ENCODE measurements around the gene UGT2A1. TPM values are rescaled to one million over a fixed set of nuclear protein-coding genes. Genes with fewer than 3 reads are reported as not detected.

Gene UGT2A1
- total and polyA plus RNA-seq, 2 of the 8 experiments (the other 6 are each of a cell fraction or from before 2014, with no cell fraction given): 0.19 TPM; not detected in 1

GRCh38 chr4:69577245-69577644 is 75.8 kb downstream of the UGT2A1 start:
- Histone ChIP-seq H3K4me3 (ENCODE audit: extremely low read depth in 1 of 4, insufficient read depth in 2 of 4, low read depth in 3 of 4, low read length in 4 of 4) (no peak overlapping the region), H4K8ac (ENCODE audit: extremely low read depth, insufficient read depth, low read length) (no peak overlapping the region), H2BK5ac (ENCODE audit: low read depth, low read length) (no peak overlapping the region), H2AFZ (ENCODE audit: low read length) (no peak overlapping the region), H2BK15ac (ENCODE audit: low read length) (no peak overlapping the region), H3K79me1 (ENCODE audit: low read depth, low read length) (no peaks in the 10 kb centered on the region), H3K9me3 (ENCODE audit: insufficient read depth in 2 of 2, low read depth in 1 of 2, low read length in 1 of 2) (peaks cover 0 to 6% of the 10 kb centered on the region in 2 experiments; a peak in 2 of 4 replicates), H3K9ac (replicated peaks in 1 of 4; ENCODE audit: extremely low read depth in 1 of 4, low read depth in 3 of 4, low read length in 3 of 4) (no peak overlapping the region), H3K4me1 (replicated peaks in 1 of 4; ENCODE audit: control insufficient read depth in 3 of 4, insufficient read depth in 4 of 4, low read length in 3 of 4) (no peaks in the 10 kb centered on the region), H2BK20ac (ENCODE audit: low read length) (no peak overlapping the region), H4K5ac (ENCODE audit: insufficient read length, low read depth, low read length) (no peak overlapping the region), H3K79me2 (ENCODE audit: control insufficient read depth in 1 of 2, insufficient read depth in 2 of 2, low read length in 2 of 2) (no peaks in the 10 kb centered on the region), H3K36me3 (ENCODE audit: control insufficient read depth in 2 of 4, insufficient read depth in 4 of 4, low read length in 3 of 4) (no peaks in the 10 kb centered on the region), H3K18ac (ENCODE audit: extremely low read depth, low read length) (no peak overlapping the region), H3K27me3 (replicated peaks in 1 of 4; ENCODE audit: control insufficient read depth in 3 of 4, extremely low read depth in 1 of 4, insufficient read depth in 3 of 4, low read length in 3 of 4) (no peaks in the 10 kb centered on the region), H3K56ac (replicated peaks; ENCODE audit: insufficient read length, low read depth, low read length) (no peak overlapping the region), H2AK5ac (ENCODE audit: low read depth, low read length) (no peak overlapping the region), H3K14ac (ENCODE audit: insufficient read length) (no peak overlapping the region), H4K20me1 (replicated peaks in 1 of 2; ENCODE audit: control insufficient read depth in 1 of 2, insufficient read depth in 2 of 2, low read length in 2 of 2) (no peaks in the 10 kb centered on the region), H3K4ac (replicated peaks; ENCODE audit: insufficient read length, low read depth, low read length) (no peak overlapping the region), H3K4me2 (ENCODE audit: insufficient read depth in 1 of 2, low read depth in 2 of 2, low read length in 2 of 2) (no peak overlapping the region), H3K23ac (ENCODE audit: insufficient read length) (no peak overlapping the region), H2BK120ac (replicated peaks; ENCODE audit: low read depth, low read length) (no peak overlapping the region), H3K27ac (ENCODE audit: low read depth, low read length) (no peak overlapping the region), H4K91ac (replicated peaks; ENCODE audit: insufficient read length, low read length) (no peak overlapping the region), H3K23me2 (ENCODE audit: low read depth, low read length) (no peaks in the 10 kb centered on the region), H2BK12ac (ENCODE audit: low read depth, low read length) (no peak overlapping the region)
- DNase-seq (ENCODE audit: low read depth in 1 of 2, low spot score in 2 of 2): no peak
- no peak for FAIRE-seq
- CTCF ChIA-PET (ENCODE audit: partially characterized antibody): no interaction called here
- POLR2A ChIA-PET (ENCODE audit: partially characterized antibody): no interaction called here
- WGBS, 2 experiments (ENCODE audit: extremely low coverage in 1 of 2, insufficient coverage in 1 of 2, insufficient read length in 1 of 2, insufficient replicate concordance in 2 of 2, low coverage in 1 of 2, low lambda C conversion rate in 2 of 2, missing lambda C conversion rate in 1 of 2): 97% methylated on average over 1 of the region's 1 CpG; no CpG with 5 or more reads in 1 of the 2 experiments
- TF ChIP-seq EZH2 (IDR thresholded peaks at IDR 0.05; ENCODE audit: low read depth, low read length, severe bottlenecking) (no peak), BCL11A (IDR thresholded peaks at IDR 0.05; ENCODE audit: low read depth in 2 of 2, low read length in 2 of 2) (no peak), ASH2L (IDR thresholded peaks at IDR 0.05; ENCODE audit: low read length) (no peak)

Measured in H1 (cell line).